DOHH2 (cell line): Measurements from ENCODE around the gene RIPOR2.
"Not testable (repeated sequence)": the region's sequence is repeated elsewhere in the genome, so short reads cannot be mapped to it uniquely, and the experiment has no call there.

ENCODE experiments used
- H3F3A ChIP-seq: fragments of 200-600 bp; sonication (generic), shearing (Covaris generic); 2 replicates; pipeline ENCODE4 v1.6.0; 2016; ENCODE audit warnings: antibody characterized with exemption, mild to moderate bottlenecking; ENCODE audit not compliant: control insufficient read depth, insufficient read depth
- H3K27ac ChIP-seq: fragments of 200-600 bp; sonication (generic); 2 replicates; pipeline ENCODE4 v1.5.1; 2014; ENCODE audit warnings: low read depth, mild to moderate bottlenecking, low read length, moderate library complexity
- H3K27me3 ChIP-seq: fragments of 200-600 bp; sonication (generic); 2 replicates; pipeline ENCODE4 v1.6.1; 2014; ENCODE audit warnings: mild to moderate bottlenecking, low read length, mixed read lengths; ENCODE audit not compliant: control insufficient read depth
- H3K36me3 ChIP-seq: fragments of 200-600 bp; sonication (generic); 2 replicates; pipeline ENCODE4 v1.6.1; 2014; ENCODE audit warnings: mild to moderate bottlenecking, low read length, moderate library complexity, mixed read lengths; ENCODE audit not compliant: control insufficient read depth
- H3K4me1 ChIP-seq: fragments of 200-600 bp; sonication (generic); 2 replicates; pipeline ENCODE4 v1.6.1; 2014; ENCODE audit warnings: mild to moderate bottlenecking, low read length, mixed read lengths; ENCODE audit not compliant: control insufficient read depth
- H3K4me2 ChIP-seq: fragments of 200-600 bp; sonication (generic); 2 replicates; pipeline ENCODE4 v1.6.0; 2014; ENCODE audit warnings: mild to moderate bottlenecking, low read length, moderate library complexity
- H3K4me3 ChIP-seq: fragments of 200-600 bp; sonication (generic); 2 replicates; pipeline ENCODE4 v1.5.1; 2014; ENCODE audit warnings: mild to moderate bottlenecking, low read length, mixed read lengths
- H3K79me2 ChIP-seq: fragments of 200-600 bp; sonication (generic); 2 replicates; pipeline ENCODE4 v1.6.1; 2014; ENCODE audit warnings: mild to moderate bottlenecking, low read length, mixed read lengths; ENCODE audit not compliant: control insufficient read depth
- H3K9me2 ChIP-seq: fragments of 200-600 bp; sonication (generic); replicated peaks from 2 replicates; pipeline ENCODE4 v1.6.1; 2014; ENCODE audit warnings: mild to moderate bottlenecking, low read length, mixed read lengths; ENCODE audit not compliant: control insufficient read depth
- H3K9me3 ChIP-seq: fragments of 200-600 bp; sonication (generic); 2 replicates; pipeline ENCODE4 v1.6.1; 2014; ENCODE audit warnings: antibody characterized with exemption, low read length, mixed read lengths; ENCODE audit not compliant: control insufficient read depth, insufficient read depth
- H4K20me1 ChIP-seq: fragments of 200-600 bp; sonication (generic); 2 replicates; pipeline ENCODE4 v1.6.0; 2014; ENCODE audit warnings: low read depth, mild to moderate bottlenecking, antibody characterized with exemption, low read length, moderate library complexity; ENCODE audit not compliant: control insufficient read depth, insufficient read depth
- EZH2phosphoT487 ChIP-seq: fragments of 200-600 bp; sonication (generic); IDR thresholded peaks from 2 replicates; pipeline ENCODE4 v1.6.1; 2017; ENCODE audit warnings: borderline replicate concordance, mild to moderate bottlenecking, antibody characterized with exemption, low read length, moderate library complexity, mixed read lengths
- TF ChIP-seq, protein P1 (sequence below): fragments of 200-600 bp; sonication (generic); IDR thresholded peaks from one replicate; pipeline ENCODE4 v1.5.1; 2014; ENCODE audit warnings: antibody characterized with exemption, mild to moderate bottlenecking, low read depth, low read length; ENCODE audit not compliant: poor library complexity, severe bottlenecking

The RIPOR2 gene

DNA sequence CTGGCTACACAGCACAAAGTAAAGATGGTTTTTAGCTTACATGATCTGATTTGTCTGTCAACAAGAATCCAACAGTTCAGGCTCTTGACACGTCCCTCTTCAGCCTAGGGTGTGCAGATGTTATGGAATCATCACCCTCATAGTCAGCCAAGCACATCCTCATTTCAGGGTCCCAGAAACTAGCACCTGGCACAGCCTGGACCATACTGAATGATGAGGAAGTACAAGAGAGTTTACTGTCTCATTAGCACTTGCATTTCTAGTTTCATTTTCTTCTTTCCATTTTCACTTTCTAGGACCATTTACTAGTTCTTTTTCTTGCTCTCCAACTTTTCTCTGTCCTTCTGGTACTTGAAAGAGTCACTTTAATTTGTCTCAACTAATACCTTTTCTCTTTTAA is 6.5 kb downstream of the RIPOR2 start:
- Histone ChIP-seq H3K9me3 (no peaks in the 10 kb centered on the region), H3K4me3 (peak overlapping the region; percentile 86), H3K9me2 (no peaks in the 10 kb centered on the region), H3K27me3 (no peaks in the 10 kb centered on the region), H3K4me1 (peaks cover 94% of the 10 kb centered on the region), H3K27ac (peak overlapping the region; percentile 35), H3F3A (peaks cover 25% of the 10 kb centered on the region), H3K36me3 (peaks cover 74% of the 10 kb centered on the region), H3K79me2 (peaks cover 100% of the 10 kb centered on the region), H4K20me1 (no peaks in the 10 kb centered on the region), H3K4me2 (peak overlapping the region; percentile 72)
- no peak for TF ChIP-seq EZH2phosphoT487
- TF ChIP-seq, protein P1, sequence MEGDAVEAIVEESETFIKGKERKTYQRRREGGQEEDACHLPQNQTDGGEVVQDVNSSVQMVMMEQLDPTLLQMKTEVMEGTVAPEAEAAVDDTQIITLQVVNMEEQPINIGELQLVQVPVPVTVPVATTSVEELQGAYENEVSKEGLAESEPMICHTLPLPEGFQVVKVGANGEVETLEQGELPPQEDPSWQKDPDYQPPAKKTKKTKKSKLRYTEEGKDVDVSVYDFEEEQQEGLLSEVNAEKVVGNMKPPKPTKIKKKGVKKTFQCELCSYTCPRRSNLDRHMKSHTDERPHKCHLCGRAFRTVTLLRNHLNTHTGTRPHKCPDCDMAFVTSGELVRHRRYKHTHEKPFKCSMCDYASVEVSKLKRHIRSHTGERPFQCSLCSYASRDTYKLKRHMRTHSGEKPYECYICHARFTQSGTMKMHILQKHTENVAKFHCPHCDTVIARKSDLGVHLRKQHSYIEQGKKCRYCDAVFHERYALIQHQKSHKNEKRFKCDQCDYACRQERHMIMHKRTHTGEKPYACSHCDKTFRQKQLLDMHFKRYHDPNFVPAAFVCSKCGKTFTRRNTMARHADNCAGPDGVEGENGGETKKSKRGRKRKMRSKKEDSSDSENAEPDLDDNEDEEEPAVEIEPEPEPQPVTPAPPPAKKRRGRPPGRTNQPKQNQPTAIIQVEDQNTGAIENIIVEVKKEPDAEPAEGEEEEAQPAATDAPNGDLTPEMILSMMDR, result no peak

DNA sequence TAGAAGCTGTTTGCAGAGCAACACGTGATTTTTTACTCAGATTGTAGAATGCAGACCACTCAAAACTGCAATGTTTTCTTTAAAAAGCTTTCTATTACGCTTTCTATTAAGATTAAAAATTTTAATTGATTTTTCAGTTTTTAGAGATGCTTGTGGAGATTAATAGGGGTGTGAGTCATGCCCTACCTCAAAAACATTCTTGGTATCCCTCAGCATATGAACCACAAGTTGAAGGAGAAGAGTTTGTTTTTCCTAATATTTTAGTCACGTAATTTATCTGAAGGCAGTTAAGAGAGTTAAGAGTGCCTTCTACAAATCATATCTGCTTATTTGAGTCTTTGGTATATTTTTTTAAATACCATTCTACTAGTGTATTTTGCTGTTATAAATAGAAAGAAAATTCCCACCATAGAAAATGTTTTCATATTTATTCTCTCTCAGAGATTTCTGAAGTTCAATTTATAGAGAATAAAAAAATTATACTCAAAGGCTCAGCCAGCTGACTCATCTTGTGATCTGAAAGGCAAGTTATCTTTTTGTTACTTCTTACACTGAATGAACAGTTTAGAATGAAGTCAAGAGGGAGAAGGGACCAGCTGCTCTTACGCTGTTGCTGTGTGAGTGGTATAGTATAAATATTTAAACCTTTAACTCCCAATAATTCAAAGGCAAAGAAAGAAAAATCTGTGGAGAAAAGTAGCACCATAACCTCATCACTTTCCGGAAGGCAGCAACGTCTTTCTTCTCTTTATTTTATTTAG is 7.6 kb downstream of the RIPOR2 start:
- Histone ChIP-seq H3K4me2 (peak overlapping the region; percentile 72), H3K79me2 (peaks cover 100% of the 10 kb centered on the region), H3F3A (peaks cover 20% of the 10 kb centered on the region), H4K20me1 (no peaks in the 10 kb centered on the region), H3K9me2 (no peaks in the 10 kb centered on the region), H3K27ac (no peak overlapping the region), H3K36me3 (peaks cover 74% of the 10 kb centered on the region), H3K27me3 (no peaks in the 10 kb centered on the region), H3K9me3 (no peaks in the 10 kb centered on the region), H3K4me1 (peaks cover 97% of the 10 kb centered on the region), H3K4me3 (0 out of 2 replicates have a peak overlapping the region, but pooled peaks have one; percentile 2)
- TF ChIP-seq, protein P1, result no peak
- TF ChIP-seq EZH2phosphoT487, result no peak

DNA sequence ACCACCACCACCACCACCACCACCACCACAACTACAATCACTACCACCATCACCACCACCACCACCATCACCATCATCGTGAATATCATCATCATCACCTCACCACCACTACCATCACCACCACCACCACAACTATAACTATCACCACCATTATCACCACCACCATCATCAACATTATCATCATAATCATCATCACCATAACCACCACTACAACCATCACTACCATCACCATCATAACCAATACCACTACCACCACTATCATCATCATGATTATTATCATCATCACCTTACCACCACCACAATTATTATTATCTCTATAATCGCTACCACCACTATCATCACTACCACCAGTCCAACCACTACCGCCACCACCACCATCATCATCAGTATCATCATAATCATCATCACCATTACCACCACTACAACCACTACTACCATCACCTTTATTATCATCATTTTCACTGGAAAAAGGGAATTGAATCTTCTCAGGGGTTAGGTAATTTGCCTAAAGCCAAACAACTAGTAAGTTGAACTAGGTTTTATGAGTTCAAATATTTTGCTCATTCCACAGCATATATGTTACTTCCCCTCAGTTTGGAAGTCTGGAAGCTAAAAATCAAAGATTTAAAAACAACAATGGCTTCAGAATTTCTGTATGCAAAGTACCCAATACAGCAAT is 8.3 kb downstream of the RIPOR2 start:
- Histone ChIP-seq H3K27ac (no peak overlapping the region), H3F3A (peaks cover 12% of the 10 kb centered on the region)

GRCh38 chr6:24926647-24927046 is 9.1 kb downstream of the RIPOR2 start:
- H3K4me1 ChIP-seq, result peaks cover 98% of the 10 kb centered on the region
- peaks cover 11% of the 10 kb centered on the region for H3F3A ChIP-seq
- not testable (repeated sequence) for H3K9me3 ChIP-seq, H3K9me2 ChIP-seq, H4K20me1 ChIP-seq, H3K27ac ChIP-seq, H3K27me3 ChIP-seq
- H3K4me3 ChIP-seq, result peak overlapping the region; percentile 28; the same call in 1 of the 2 replicates
- H3K79me2 ChIP-seq, result peaks cover 100% of the 10 kb centered on the region
- peaks cover 66% of the 10 kb centered on the region for H3K36me3 ChIP-seq
- H3K4me2 ChIP-seq, result peak overlapping the region; percentile 54

More for the DNA sequence above, 8.3 kb downstream of the RIPOR2 start:
- H3K4me2 ChIP-seq, result peak overlapping the region; percentile 72
- H3K4me1 ChIP-seq, result peaks cover 97% of the 10 kb centered on the region
- no peaks in the 10 kb centered on the region for H4K20me1 ChIP-seq
- H3K9me2 ChIP-seq, result no peaks in the 10 kb centered on the region
- H3K27me3 ChIP-seq, result no peaks in the 10 kb centered on the region
- peak overlapping the region; percentile 2; the same call in 1 of the 2 replicates for H3K4me3 ChIP-seq
- TF ChIP-seq EZH2phosphoT487, result no peak
- TF ChIP-seq, protein P1, result no peak
- peaks cover 71% of the 10 kb centered on the region for H3K36me3 ChIP-seq
- peaks cover 100% of the 10 kb centered on the region for H3K79me2 ChIP-seq
- H3K9me3 ChIP-seq, result no peaks in the 10 kb centered on the region
